Activated CD8-positive, alpha-beta memory T cell treated with anti-CD3 and anti-CD28 coated beads, Interleukin-2, amount 10 ng/mL, durations not matched to agents 7 days and 5 days (primary cell): ENCODE data around the gene PRKCB. TPM values are rescaled to one million over a fixed set of nuclear protein-coding genes. Genes with fewer than 3 reads are reported as not detected.

Experiments
- ATAC-seq: fragments of 150-1000 bp; cut with Tn5 transposase; one replicate; pipeline ENCODE4 v1.10.0; 2021; ENCODE audit warnings: moderate library complexity
- CTCF ChIA-PET: fragments of 350-600 bp; sonication (Branson Sonifier 250); formaldehyde crosslinking; loops from one replicate; lab custom pipeline; 2021; ENCODE audit warnings: antibody characterized with exemption; lab: Charles Lee
- DNase-seq: peaks from one replicate; pipeline ENCODE4 v3.0.0-alpha.2; 2020
- H3K27ac Mint-ChIP-seq: one replicate; pipeline ENCODE4 v1.8.0; 2021; ENCODE audit warnings: mild to moderate bottlenecking, mixed read lengths
- H3K27me3 Mint-ChIP-seq: one replicate; pipeline ENCODE4 v1.8.0; 2021; ENCODE audit warnings: mixed read lengths
- H3K36me3 Mint-ChIP-seq: one replicate; pipeline ENCODE4 v1.8.0; 2021; ENCODE audit warnings: mild to moderate bottlenecking, mixed read lengths
- H3K4me1 Mint-ChIP-seq: one replicate; pipeline ENCODE4 v1.8.0; 2021; ENCODE audit warnings: mixed read lengths
- H3K4me3 Mint-ChIP-seq: one replicate; pipeline ENCODE4 v1.8.0; 2021; ENCODE audit warnings: mild to moderate bottlenecking, moderate library complexity, mixed read lengths
- H3K9me3 Mint-ChIP-seq: one replicate; pipeline ENCODE4 v1.8.0; 2022; ENCODE audit warnings: low read depth, mixed read lengths
- total RNA-seq, 2 experiments: library from RNA; stranded (reverse); gene quantifications; one replicate each; pipeline ENCODE4 v1.2.3, GENCODE V29; 2021

PRKCB gene
- total RNA-seq, 2 experiments from 2014 or later, result 98.5 to 125 TPM

DNA sequence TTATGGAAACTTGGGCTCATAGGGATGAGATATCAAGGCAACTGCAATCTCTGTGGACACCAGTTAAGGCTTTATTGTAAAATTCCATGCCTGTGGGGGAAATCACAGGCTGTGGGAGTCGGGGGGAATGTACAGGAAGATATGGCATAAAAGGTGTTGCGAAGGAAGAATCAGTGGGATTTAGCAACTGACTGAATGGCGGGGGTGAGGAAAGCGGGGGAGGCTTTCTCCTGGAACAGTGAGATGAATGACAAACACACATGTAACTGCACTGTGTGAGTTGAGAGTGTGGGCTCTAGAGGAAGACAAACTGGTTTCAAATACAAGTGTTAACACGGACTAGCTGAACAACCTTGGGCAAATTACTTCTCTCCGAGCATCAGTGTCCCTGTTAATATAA lies 143.7 kb downstream of the PRKCB start:
- no peak for ATAC-seq
- H3K27me3 Mint-ChIP-seq, result no peaks in the 10 kb centered on the region
- peaks cover 27% of the 10 kb centered on the region for H3K4me1 Mint-ChIP-seq
- H3K36me3 Mint-ChIP-seq, result peaks cover 5% of the 10 kb centered on the region
- no peak for DNase-seq
- no peak overlapping the region for H3K27ac Mint-ChIP-seq
- H3K4me3 Mint-ChIP-seq, result no peak overlapping the region
- CTCF ChIA-PET, result interaction anchor here (1.2 to 1.3 kb wide), 2 partner anchors 176 to 179 kb away, joined by 3 read pairs; no protein-coding TSS in a partner anchor
- no peaks in the 10 kb centered on the region for H3K9me3 Mint-ChIP-seq

DNA sequence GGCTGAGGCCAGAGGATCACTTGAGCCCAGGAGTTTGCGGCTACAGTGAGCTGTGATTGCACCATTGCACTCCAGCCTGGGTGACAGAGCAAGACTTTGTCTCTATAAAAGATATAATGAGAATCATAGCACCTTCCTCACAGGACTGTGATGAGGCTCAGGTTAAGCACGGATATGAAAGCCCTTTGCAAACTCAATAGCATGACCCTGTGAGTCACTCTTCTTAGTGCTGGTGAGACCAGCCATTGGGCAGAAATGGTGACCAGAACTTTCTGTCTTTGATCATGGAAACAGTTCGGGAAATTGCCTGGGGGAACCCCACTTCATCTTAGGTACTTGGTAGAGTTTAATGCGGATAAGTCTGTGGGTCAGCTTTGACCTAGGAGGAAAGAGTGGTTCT lies 144.2 kb downstream of the PRKCB start:
- Mint-ChIP-seq H3K27me3 (no peaks in the 10 kb centered on the region), H3K4me1 (peaks cover 22% of the 10 kb centered on the region), H3K27ac (no peak overlapping the region), H3K36me3 (peaks cover 9% of the 10 kb centered on the region), H3K4me3 (no peak overlapping the region), H3K9me3 (no peaks in the 10 kb centered on the region)
- DNase-seq (no peak), ATAC-seq (no peak)
- CTCF ChIA-PET, result interaction anchor here (1.2 kb wide), 1 partner anchor 179 kb away, joined by 3 read pairs; no protein-coding TSS in a partner anchor

DNA sequence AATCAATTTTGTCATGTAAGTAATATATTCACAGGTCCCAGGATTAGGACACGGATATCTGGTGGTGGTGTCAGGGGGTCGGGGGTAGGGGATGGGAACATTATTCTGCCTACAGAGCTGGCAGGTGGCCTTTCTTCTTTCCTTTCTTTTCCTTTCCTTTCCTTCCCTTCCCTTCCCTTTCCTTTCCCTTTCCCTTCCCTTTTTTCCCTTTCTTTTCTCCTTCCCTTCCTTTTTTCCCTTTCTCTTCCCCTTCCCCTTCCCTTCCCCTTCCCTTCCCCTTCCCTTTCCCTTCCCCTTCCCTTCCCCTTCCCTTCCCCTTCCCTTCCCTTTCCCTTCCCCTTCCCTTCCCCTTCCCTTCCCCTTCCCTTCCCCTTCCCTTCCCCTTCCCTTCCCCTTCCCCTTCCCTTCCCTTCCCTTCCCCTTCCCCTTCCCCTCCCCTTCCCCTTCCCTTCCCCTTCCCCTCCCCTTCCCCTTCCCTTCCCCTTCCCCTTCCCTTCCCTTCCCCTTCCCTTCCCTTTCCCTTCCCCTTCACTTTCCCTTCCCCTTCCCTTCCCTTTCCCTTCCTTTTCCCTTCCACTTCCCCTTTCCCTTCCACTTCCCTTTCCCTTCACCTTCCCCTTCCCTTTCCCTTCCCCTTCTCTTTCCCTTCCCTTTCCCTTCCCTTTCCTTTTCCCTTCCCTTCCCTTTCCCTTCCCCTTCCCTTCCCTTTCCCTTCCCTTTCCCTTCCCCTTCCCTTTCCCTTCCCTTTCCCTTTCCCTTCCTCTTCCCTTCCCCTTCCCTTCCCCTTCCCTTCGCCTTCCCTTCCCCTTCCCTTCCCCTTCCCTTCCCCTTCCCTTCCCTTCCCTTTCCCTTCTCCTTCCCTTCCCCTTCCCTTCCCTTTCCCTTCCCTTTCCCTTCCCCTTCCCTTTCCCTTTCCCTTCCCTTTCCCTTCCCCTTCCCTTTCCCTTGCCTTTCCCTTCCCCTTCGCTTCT lies 145.9 kb downstream of the PRKCB start:
- CTCF ChIA-PET, result interaction anchor here (0.9 kb wide), 1 partner anchor 22 kb away, joined by 3 read pairs; no protein-coding TSS in a partner anchor
- no peak for ATAC-seq
- peaks cover 7% of the 10 kb centered on the region for H3K4me1 Mint-ChIP-seq

DNA sequence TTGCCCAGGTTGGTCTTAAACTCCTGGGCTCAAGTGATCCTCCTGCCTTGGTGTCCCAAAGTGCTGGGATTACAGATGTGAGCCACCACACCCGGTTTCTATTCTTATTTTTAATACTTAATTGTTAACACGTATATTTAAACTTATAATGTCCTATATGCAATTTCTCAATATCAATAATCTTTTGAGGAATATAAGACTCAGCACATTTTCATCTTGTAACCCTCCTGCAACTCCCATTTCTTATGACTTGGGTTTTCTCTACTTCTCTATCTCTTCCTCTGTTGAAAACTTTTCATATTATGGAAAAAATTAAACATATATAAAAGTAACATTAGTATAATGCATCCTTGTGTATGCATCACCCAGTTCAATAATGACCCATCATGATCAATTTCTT lies 150.7 kb downstream of the PRKCB start:
- CTCF ChIA-PET, result interaction anchor here (1.5 to 2.0 kb wide), 2 partner anchors 24 to 183 kb away, joined by 4 to 5 read pairs; no protein-coding TSS in a partner anchor

More for the DNA sequence above, 145.9 kb downstream of the PRKCB start:
- H3K36me3 Mint-ChIP-seq, result peaks cover 11% of the 10 kb centered on the region
- no peak for DNase-seq
- H3K27ac Mint-ChIP-seq, result no peak overlapping the region
- H3K4me3 Mint-ChIP-seq, result no peak overlapping the region
- no peaks in the 10 kb centered on the region for H3K9me3 Mint-ChIP-seq
- no peaks in the 10 kb centered on the region for H3K27me3 Mint-ChIP-seq

GRCh38 chr16:23987443-23987842 lies 151.7 kb downstream of the PRKCB start:
- H3K4me1 Mint-ChIP-seq, result peaks cover 16% of the 10 kb centered on the region
- DNase-seq (no peak), ATAC-seq (peak; percentile 70)
- no peaks in the 10 kb centered on the region for H3K9me3 Mint-ChIP-seq
- CTCF ChIA-PET, result interaction anchor here (2.2 kb wide), 1 partner anchor 23 kb away, joined by 5 read pairs; no protein-coding TSS in a partner anchor
- H3K4me3 Mint-ChIP-seq, result no peak overlapping the region
- no peak overlapping the region for H3K27ac Mint-ChIP-seq
- no peaks in the 10 kb centered on the region for H3K27me3 Mint-ChIP-seq
- H3K36me3 Mint-ChIP-seq, result peaks cover 37% of the 10 kb centered on the region

More for the DNA sequence above, 150.7 kb downstream of the PRKCB start:
- Mint-ChIP-seq H3K9me3 (no peaks in the 10 kb centered on the region), H3K4me3 (no peak overlapping the region), H3K4me1 (peaks cover 16% of the 10 kb centered on the region), H3K36me3 (peaks cover 37% of the 10 kb centered on the region), H3K27ac (no peak overlapping the region), H3K27me3 (no peaks in the 10 kb centered on the region)
- no peak for DNase-seq
- no peak for ATAC-seq

DNA sequence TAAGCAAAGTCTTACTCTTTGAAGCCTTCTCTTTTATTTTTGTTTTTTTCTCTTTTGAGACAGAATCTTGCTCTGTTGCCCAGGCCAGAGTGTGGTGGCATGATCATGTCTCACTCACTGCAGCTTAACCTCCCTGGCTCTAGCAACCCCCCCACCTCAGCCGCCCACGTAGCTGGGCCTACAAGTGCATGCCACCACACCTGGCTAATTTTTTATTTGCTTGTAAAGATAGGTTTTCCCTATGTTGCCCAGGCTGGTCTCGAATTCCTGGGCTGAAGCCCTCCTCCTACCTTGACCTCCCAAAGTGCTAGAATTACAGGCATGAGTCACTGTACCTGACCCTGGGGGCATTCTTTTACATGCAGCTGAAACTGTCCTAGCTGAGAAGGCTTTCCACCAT lies 154.7 kb downstream of the PRKCB start:
- Mint-ChIP-seq H3K4me1 (peaks cover 16% of the 10 kb centered on the region), H3K9me3 (no peaks in the 10 kb centered on the region), H3K36me3 (peaks cover 33% of the 10 kb centered on the region), H3K27ac (no peak overlapping the region), H3K27me3 (no peaks in the 10 kb centered on the region), H3K4me3 (no peak overlapping the region)
- CTCF ChIA-PET, result interaction anchor here (1.0 kb wide), 1 partner anchor 20 kb away, joined by 3 read pairs; no protein-coding TSS in a partner anchor
- no peak for DNase-seq
- ATAC-seq, result no peak

- DNase-seq (no peak), ATAC-seq (no peak)
- H3K27me3 Mint-ChIP-seq, result no peaks in the 10 kb centered on the region
- CTCF ChIA-PET, result interaction anchor here (0.9 kb wide), 1 partner anchor 190 kb away, joined by 3 read pairs; no protein-coding TSS in a partner anchor
- peaks cover 16% of the 10 kb centered on the region for H3K4me1 Mint-ChIP-seq
- H3K36me3 Mint-ChIP-seq, result peaks cover 38% of the 10 kb centered on the region
- H3K4me3 Mint-ChIP-seq, result no peak overlapping the region
- no peak overlapping the region for H3K27ac Mint-ChIP-seq
- no peaks in the 10 kb centered on the region for H3K9me3 Mint-ChIP-seq
Measured at GRCh38 chr16:23991066-23991465, 155.3 kb downstream of the PRKCB start.

DNA sequence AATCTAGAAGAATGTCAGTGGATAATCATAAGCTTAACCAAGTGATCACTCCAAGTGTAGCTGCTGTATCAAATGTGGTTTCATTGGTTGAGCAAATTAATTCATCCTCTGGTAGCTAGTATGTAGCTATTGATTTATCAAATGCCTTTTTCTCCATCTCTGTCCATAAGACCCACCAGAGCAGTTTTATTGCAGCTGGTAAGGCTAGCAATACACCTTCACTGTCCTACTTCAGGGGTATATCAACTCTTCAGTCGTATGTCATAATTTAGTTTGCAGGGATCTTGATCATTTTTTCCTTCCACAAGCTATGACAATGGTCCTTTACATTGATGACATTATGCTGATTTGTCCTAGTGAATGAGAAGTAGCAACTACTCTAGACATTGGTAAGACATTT lies 158.8 kb downstream of the PRKCB start:
- H3K27me3 Mint-ChIP-seq, result no peaks in the 10 kb centered on the region
- H3K4me1 Mint-ChIP-seq, result peaks cover 12% of the 10 kb centered on the region
- no peaks in the 10 kb centered on the region for H3K9me3 Mint-ChIP-seq
- peaks cover 45% of the 10 kb centered on the region for H3K36me3 Mint-ChIP-seq
- H3K4me3 Mint-ChIP-seq, result no peak overlapping the region
- ATAC-seq, result no peak
- CTCF ChIA-PET, result interaction anchor here (1.4 kb wide), 1 partner anchor 191 kb away, joined by 3 read pairs; no protein-coding TSS in a partner anchor
- DNase-seq, result no peak
- H3K27ac Mint-ChIP-seq, result no peak overlapping the region

GRCh38 chr16:23996258-23996955 lies 160.6 kb downstream of the PRKCB start:
- H3K36me3 Mint-ChIP-seq, result peaks cover 36% of the 10 kb centered on the region
- H3K4me1 Mint-ChIP-seq, result peaks cover 18% of the 10 kb centered on the region
- DNase-seq (peak; percentile 12), ATAC-seq (no peak)
- no peaks in the 10 kb centered on the region for H3K9me3 Mint-ChIP-seq
- CTCF ChIA-PET, result no interaction called here
- H3K27me3 Mint-ChIP-seq, result no peaks in the 10 kb centered on the region
- no peak overlapping the region for H3K27ac Mint-ChIP-seq
- no peak overlapping the region for H3K4me3 Mint-ChIP-seq

- H3K27me3 Mint-ChIP-seq, result no peaks in the 10 kb centered on the region
- H3K4me1 Mint-ChIP-seq, result peaks cover 20% of the 10 kb centered on the region
- no peak for DNase-seq
- no peak overlapping the region for H3K27ac Mint-ChIP-seq
- H3K36me3 Mint-ChIP-seq, result peaks cover 43% of the 10 kb centered on the region
- H3K9me3 Mint-ChIP-seq, result no peaks in the 10 kb centered on the region
- CTCF ChIA-PET, result interaction anchor here (0.9 to 1.2 kb wide), 2 partner anchors 11 to 196 kb away, joined by 3 to 7 read pairs; no protein-coding TSS in a partner anchor
- no peak overlapping the region for H3K4me3 Mint-ChIP-seq
- no peak for ATAC-seq
Measured at GRCh38 chr16:23998771-23999170, 163.0 kb downstream of the PRKCB start.

DNA sequence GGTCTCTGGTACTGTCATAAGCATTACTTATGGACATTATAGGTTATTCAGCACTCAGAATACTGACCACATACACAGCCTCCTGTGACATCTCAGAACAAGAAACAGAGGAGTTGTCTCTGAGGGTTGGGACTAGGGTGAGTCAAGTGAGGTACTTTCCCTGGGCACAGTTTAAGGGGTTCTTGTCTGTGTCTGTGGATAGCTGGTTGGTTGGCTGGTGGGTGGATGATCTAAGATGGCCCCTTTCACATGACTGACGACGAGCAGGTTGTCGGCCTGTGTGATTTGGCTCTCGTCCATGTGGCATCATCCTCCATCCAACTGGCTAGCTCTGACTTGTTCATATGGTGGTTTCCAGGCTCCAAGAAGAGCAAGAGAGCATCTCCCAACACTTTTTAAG lies 163.9 kb downstream of the PRKCB start:
- CTCF ChIA-PET, result interaction anchor here (2.9 kb wide), 1 partner anchor 11 kb away, joined by 17 read pairs; no protein-coding TSS in a partner anchor
- DNase-seq (peak; percentile 58), ATAC-seq (peak; percentile 84)
- H3K4me3 Mint-ChIP-seq, result no peak overlapping the region
- H3K36me3 Mint-ChIP-seq, result peaks cover 41% of the 10 kb centered on the region
- no peak overlapping the region for H3K27ac Mint-ChIP-seq
- no peaks in the 10 kb centered on the region for H3K27me3 Mint-ChIP-seq
- peaks cover 20% of the 10 kb centered on the region for H3K4me1 Mint-ChIP-seq
- no peaks in the 10 kb centered on the region for H3K9me3 Mint-ChIP-seq

DNA sequence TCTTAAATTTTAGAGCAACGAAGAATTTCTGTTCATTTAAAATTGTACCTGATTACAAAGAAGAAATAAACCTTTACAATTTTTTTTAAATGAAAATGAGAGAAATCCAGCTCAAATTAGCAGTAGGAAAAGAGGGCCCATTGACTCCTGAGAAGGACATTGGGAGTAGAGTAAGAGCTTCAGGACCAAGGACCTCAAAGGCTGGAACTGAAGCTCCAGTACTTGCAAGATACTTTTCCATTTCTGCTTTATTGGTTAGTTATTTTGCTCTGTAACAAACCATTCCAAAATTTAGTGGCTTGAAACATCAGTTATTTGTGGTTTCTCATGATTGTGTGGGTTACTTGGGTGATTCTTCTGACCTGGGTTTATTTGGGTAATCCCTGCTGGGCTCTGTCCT lies 165.9 kb downstream of the PRKCB start:
- H3K27me3 Mint-ChIP-seq, result no peaks in the 10 kb centered on the region
- no peak overlapping the region for H3K27ac Mint-ChIP-seq
- DNase-seq (no peak), ATAC-seq (no peak)
- H3K4me1 Mint-ChIP-seq, result peaks cover 29% of the 10 kb centered on the region
- H3K36me3 Mint-ChIP-seq, result peaks cover 35% of the 10 kb centered on the region
- CTCF ChIA-PET, result interaction anchor here (0.8 to 2.9 kb wide), 3 partner anchors 9 to 124 kb away, joined by 3 to 17 read pairs (median 6); no protein-coding TSS in a partner anchor
- no peaks in the 10 kb centered on the region for H3K9me3 Mint-ChIP-seq
- no peak overlapping the region for H3K4me3 Mint-ChIP-seq

DNA sequence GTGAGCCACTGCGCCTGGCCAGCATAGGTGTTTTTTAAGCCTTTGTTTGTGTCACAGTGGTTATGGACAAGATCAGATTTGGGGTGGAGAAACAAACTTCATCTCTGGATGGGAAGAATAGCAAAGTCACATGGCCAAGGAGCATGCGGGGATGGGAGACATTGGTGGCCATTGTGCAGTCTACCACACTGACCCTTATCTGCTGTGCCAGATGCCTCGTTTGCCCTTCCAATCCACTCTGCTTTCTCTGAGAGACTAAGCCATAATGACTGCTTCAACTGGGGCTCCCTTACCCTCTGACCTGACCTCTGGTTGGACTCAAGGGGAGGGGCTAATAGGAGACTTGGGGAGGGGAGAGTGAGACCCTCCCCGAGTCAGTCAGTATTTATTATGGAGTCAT lies 166.8 kb downstream of the PRKCB start:
- Mint-ChIP-seq H3K27me3 (no peaks in the 10 kb centered on the region), H3K9me3 (no peaks in the 10 kb centered on the region), H3K4me3 (no peak overlapping the region), H3K27ac (no peak overlapping the region), H3K4me1 (peaks cover 29% of the 10 kb centered on the region), H3K36me3 (peaks cover 29% of the 10 kb centered on the region)
- ATAC-seq (no peak), DNase-seq (no peak)
- CTCF ChIA-PET, result interaction anchor here (1.5 kb wide), 1 partner anchor 39 kb away, joined by 6 read pairs; no protein-coding TSS in a partner anchor
